Lung (tissue), 12 donors: Measurements from ENCODE around the gene PPP1R1C. TPM values are rescaled to one million over a fixed set of nuclear protein-coding genes. Genes with fewer than 3 reads are reported as not detected.

ENCODE experiments used
- ATAC-seq: fragments of 200-7000 bp; cut with Tn5 transposase; one replicate; pipeline ENCODE4 v1.9.1; 2020; ENCODE audit warnings: moderate number of reproducible peaks; ENCODE audit not compliant: insufficient read depth, low FRiP score
- DNase-seq, 3 donors: peaks; one replicate each; pipeline ENCODE4 v3.0.0-alpha.2; 2013 to 2017
- H3K27ac ChIP-seq, 2 donors: one replicate each; pipeline ENCODE4 v1.5.1; 2013; ENCODE audit warnings: mild to moderate bottlenecking in 2 of 2, moderate library complexity in 2 of 2, control low read depth in 1 of 2, inconsistent platforms in 1 of 2, low read depth in 1 of 2, low read length in 1 of 2
- H3K27me3 ChIP-seq, 3 donors: one replicate each; pipeline ENCODE4 v1.5.1; 2013; ENCODE audit warnings: low read length in 2 of 3; ENCODE audit not compliant: control insufficient read depth in 3 of 3, insufficient read depth in 3 of 3
- H3K36me3 ChIP-seq, 4 donors: one replicate each; pipeline ENCODE4 v1.5.1; 2013; ENCODE audit warnings: low read length in 4 of 4, mild to moderate bottlenecking in 1 of 4, moderate library complexity in 1 of 4; ENCODE audit not compliant: control insufficient read depth in 4 of 4, insufficient read depth in 4 of 4
- H3K4me1 ChIP-seq, 5 donors: one replicate each; pipeline ENCODE4 v1.5.1; 2013; ENCODE audit warnings: low read length in 5 of 5, mild to moderate bottlenecking in 2 of 5, moderate library complexity in 1 of 5; ENCODE audit not compliant: control insufficient read depth in 5 of 5, insufficient read depth in 5 of 5
- H3K4me3 ChIP-seq: one replicate; pipeline ENCODE4 v1.5.1; 2013; ENCODE audit warnings: mild to moderate bottlenecking, control low read depth, moderate library complexity
- H3K9ac ChIP-seq, 2 donors: one replicate each; pipeline ENCODE4 v1.5.1; 2013; ENCODE audit warnings: low read length in 2 of 2, control low read depth in 1 of 2; ENCODE audit not compliant: insufficient read depth in 1 of 2
- H3K9me3 ChIP-seq, 4 donors: one replicate each; pipeline ENCODE4 v1.5.1; 2013; ENCODE audit warnings: low read length in 3 of 4, mild to moderate bottlenecking in 1 of 4, moderate library complexity in 1 of 4; ENCODE audit not compliant: control insufficient read depth in 4 of 4, insufficient read depth in 3 of 4
- WGBS, 2 donors: extraction: QIAGEN DNeasy Blood & Tissue Kit; methylation state at CpG; one replicate each; pipeline ENCODE4 v1.1.7; 2013; 5-methylcytosine and 5-hydroxymethylcytosine counted together
- polyA plus RNA-seq, 2 donors: library from polyadenylated mRNA; stranded (reverse); fragments of 200-250 nt; gene quantifications; one replicate each; pipeline ENCODE4 v1.2.1, GENCODE V29; 2013
- total RNA-seq, 2 donors: library from RNA; depleted of rRNA in 1 of 2; stranded (reverse); fragments of >200 nt in 1 of 2; gene quantifications; one replicate each; pipeline ENCODE4 v1.2.1, GENCODE V29; 2014 to 2021
- TF ChIP-seq, protein P1 (sequence below): IDR thresholded peaks from 2 replicates; pipeline ENCODE4 v1.5.1; 2012; ENCODE audit warnings: mild to moderate bottlenecking; ENCODE audit errors: control extremely low read depth, extremely low read depth
- donor health status: control.
- donor health status: control.
- donor health status: Bipolar disorder and iron deficiency.
- donor health status: healthy.
- donor health status: DM: yes; HTN: yes; CAD: no.

Gene PPP1R1C
- total and polyA plus RNA-seq, 4 donors, result 1.2 to 6.3 (median 4.5) TPM

DNA sequence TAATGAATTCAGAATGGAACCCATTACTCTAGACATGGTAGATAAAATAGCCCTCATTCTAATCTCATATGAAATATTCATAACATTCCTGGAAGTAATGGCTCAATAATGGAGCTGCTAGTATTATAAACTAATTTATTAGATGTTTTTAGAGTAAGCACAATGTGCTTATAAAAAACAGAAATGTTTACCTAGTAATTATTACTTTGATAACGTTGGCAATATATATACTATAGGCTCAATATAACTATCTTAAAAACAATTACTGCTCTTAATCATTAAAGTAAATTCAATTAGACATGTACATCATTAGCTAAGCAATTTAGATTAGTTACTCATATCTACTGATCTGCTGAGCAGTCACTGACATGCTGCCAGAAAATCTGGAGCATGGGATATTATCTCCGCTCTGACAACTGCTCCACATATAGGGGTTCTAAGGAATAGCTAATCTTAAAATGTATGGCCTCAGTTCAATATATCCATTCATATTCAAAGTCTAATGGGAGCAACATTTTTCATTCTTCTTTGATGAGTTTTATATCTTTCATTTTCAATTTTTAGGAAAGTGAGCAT is 19.4 kb downstream of the PPP1R1C start:
- DNase-seq (peak; percentile 54 to 77 (median 62)), ATAC-seq (no peak)
- H3K27me3 ChIP-seq, result no peaks in the 10 kb centered on the region
- no peak overlapping the region for H3K4me3 ChIP-seq
- no peak overlapping the region for H3K27ac ChIP-seq
- no peaks in the 10 kb centered on the region for H3K9me3 ChIP-seq
- TF ChIP-seq, protein P1, sequence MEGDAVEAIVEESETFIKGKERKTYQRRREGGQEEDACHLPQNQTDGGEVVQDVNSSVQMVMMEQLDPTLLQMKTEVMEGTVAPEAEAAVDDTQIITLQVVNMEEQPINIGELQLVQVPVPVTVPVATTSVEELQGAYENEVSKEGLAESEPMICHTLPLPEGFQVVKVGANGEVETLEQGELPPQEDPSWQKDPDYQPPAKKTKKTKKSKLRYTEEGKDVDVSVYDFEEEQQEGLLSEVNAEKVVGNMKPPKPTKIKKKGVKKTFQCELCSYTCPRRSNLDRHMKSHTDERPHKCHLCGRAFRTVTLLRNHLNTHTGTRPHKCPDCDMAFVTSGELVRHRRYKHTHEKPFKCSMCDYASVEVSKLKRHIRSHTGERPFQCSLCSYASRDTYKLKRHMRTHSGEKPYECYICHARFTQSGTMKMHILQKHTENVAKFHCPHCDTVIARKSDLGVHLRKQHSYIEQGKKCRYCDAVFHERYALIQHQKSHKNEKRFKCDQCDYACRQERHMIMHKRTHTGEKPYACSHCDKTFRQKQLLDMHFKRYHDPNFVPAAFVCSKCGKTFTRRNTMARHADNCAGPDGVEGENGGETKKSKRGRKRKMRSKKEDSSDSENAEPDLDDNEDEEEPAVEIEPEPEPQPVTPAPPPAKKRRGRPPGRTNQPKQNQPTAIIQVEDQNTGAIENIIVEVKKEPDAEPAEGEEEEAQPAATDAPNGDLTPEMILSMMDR, result no peak
- H3K9ac ChIP-seq, result no peak overlapping the region
- H3K4me1 ChIP-seq, result peaks cover 0 to 10% (median under 1%) of the 10 kb centered on the region in 5 donors
- no peaks in the 10 kb centered on the region for H3K36me3 ChIP-seq
- 73 to 89% methylated on average over 2 of the region's 2 CpGs for WGBS, 2 donors

DNA sequence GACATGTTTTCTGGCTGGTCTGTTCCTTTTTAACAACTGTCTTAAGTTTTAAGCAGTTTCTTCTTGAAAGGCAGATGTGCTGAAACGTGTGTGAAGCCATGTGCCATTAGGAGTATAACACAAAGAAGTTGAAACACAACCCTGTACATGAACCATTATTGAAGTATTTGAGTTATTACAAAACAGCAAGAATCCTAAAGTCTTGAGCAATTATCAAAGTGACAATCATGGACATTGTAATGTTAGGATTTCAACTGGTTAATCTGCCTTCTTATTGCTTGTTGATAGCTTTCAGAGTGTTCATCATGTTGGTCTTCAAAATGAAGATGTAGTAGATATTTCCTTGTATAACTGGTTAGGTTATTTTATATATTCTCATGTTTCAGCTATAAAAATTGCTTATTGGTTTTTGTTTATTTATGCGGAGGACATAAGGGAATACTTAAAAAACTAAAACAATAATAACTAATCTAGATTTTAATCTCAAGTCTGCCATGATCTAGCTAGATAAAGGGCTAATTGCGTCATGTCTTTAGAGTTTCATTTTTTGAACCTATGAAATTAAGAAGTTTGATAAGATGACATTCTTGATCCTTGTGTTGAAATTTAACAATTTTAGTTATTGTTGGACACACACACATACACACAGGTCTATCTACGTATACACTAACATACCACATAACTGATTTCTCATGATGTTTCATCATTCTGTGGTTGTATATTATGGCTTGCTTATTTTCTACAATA is 21.1 kb downstream of the PPP1R1C start:
- no peak overlapping the region for H3K4me3 ChIP-seq
- no peaks in the 10 kb centered on the region for H3K36me3 ChIP-seq
- H3K4me1 ChIP-seq, result peaks cover 0 to 3% (median 0%) of the 10 kb centered on the region in 5 donors
- WGBS, 2 donors, result 91 to 93% methylated on average over 4 of the region's 4 CpGs
- peaks cover 0 to 3% (median 0%) of the 10 kb centered on the region in 4 donors for H3K9me3 ChIP-seq
- no peak for ATAC-seq
- DNase-seq, result no peak
- H3K9ac ChIP-seq, result no peak overlapping the region
- H3K27me3 ChIP-seq, result no peaks in the 10 kb centered on the region
- TF ChIP-seq, protein P1, result no peak
- H3K27ac ChIP-seq, result no peak overlapping the region

DNA sequence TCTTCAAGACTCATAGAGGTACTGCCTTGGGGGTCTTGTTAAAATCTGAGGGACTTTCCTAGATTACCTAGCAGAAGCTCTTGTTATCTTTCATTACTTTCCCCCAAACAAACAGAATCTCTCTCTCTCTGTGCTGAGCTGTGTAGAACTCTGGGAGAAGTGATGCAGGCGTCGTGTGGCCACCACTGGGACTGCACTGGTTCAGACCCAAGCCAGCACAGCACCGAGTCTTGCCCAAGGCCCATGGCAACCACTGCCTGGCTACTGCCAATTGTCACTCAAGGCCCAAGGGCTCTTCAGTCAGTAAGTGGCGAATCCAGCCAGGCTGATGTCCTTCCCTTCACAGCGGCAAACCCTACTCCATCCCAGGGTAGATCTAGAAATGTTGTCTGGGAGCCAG is 28.6 kb downstream of the PPP1R1C start:
- 92 to 94% methylated on average over 5 of the region's 5 CpGs for WGBS, 2 donors
- DNase-seq, result no peak
- Histone ChIP-seq H3K4me3 (no peak overlapping the region), H3K9me3 (peaks cover 0 to 5% (median 1%) of the 10 kb centered on the region in 4 donors), H3K27ac (no peak overlapping the region), H3K27me3 (no peaks in the 10 kb centered on the region), H3K36me3 (no peaks in the 10 kb centered on the region), H3K4me1 (peaks cover 0 to 4% (median 0%) of the 10 kb centered on the region in 5 donors), H3K9ac (no peak overlapping the region)
- no peak for ATAC-seq
- TF ChIP-seq, protein P1, result no peak
